T-helper 9 cell (primary cell): ENCODE measurements around the gene INF2.
"Not testable (repeated sequence)": the region's sequence is repeated elsewhere in the genome, so short reads cannot be mapped to it uniquely, and the experiment has no call there.

Experiments
- DNase-seq: peaks from one replicate; pipeline ENCODE4 v3.0.0-alpha.2; 2020

The INF2 gene

GRCh38 chr14:104739546-104740516 lies 50.4 kb downstream of the INF2 start:
- DNase-seq: no peak

- no peak for DNase-seq
Observed at GRCh38 chr14:104741108-104741802, 51.8 kb downstream of the INF2 start.

GRCh38 chr14:104741803-104742251 lies 52.4 kb downstream of the INF2 start:
- DNase-seq: no peak

- DNase-seq: no peak
Observed at GRCh38 chr14:104742586-104743455, 53.4 kb downstream of the INF2 start.

- no peak for DNase-seq
Observed at GRCh38 chr14:104743461-104744380, 54.3 kb downstream of the INF2 start.

- DNase-seq: no peak
Observed at GRCh38 chr14:104744484-104744883, 55.1 kb downstream of the INF2 start.

- DNase-seq: no peak
Observed at GRCh38 chr14:104745431-104745830, 56.0 kb downstream of the INF2 start.

GRCh38 chr14:104746071-104746545 lies 56.7 kb downstream of the INF2 start:
- DNase-seq: no peak

GRCh38 chr14:104746934-104747481 lies 57.6 kb downstream of the INF2 start:
- no peak for DNase-seq

GRCh38 chr14:104747876-104748275 lies 58.5 kb downstream of the INF2 start:
- DNase-seq: no peak

- DNase-seq: no peak
Observed at GRCh38 chr14:104749111-104749649, 59.8 kb downstream of the INF2 start.

- DNase-seq: no peak
Observed at GRCh38 chr14:104750056-104750752, 60.8 kb downstream of the INF2 start.

- not testable (repeated sequence) for DNase-seq
Observed at GRCh38 chr14:104750753-104751057, 61.3 kb downstream of the INF2 start.

- no peak for DNase-seq
Observed at GRCh38 chr14:104751539-104752422, 62.4 kb downstream of the INF2 start.

GRCh38 chr14:104752423-104752734 lies 63.0 kb downstream of the INF2 start:
- no peak for DNase-seq

- DNase-seq: peak; percentile 99
Observed at GRCh38 chr14:104752735-104753527, 63.5 kb downstream of the INF2 start, which contains the start of gene SIVA1. Gene SIVA1 (plus strand): TSS chr14:104753147. CDS start chr14:104753202, 55 bp downstream.

GRCh38 chr14:104753528-104754212 lies 64.3 kb downstream of the INF2 start:
- DNase-seq: no peak
